GM20431 (cell line): Measurements from ENCODE around the gene PGR.

Experiments
- in situ Hi-C: fragments of 300-500 bp; cut with MseI, MboI; formaldehyde crosslinking; loops from one replicate; pipeline ENCODE4 v1.15.0; 2020; ENCODE audit warnings: low sequenced_read_pairs; ENCODE audit not compliant: unreplicated experiment

PGR gene

DNA sequence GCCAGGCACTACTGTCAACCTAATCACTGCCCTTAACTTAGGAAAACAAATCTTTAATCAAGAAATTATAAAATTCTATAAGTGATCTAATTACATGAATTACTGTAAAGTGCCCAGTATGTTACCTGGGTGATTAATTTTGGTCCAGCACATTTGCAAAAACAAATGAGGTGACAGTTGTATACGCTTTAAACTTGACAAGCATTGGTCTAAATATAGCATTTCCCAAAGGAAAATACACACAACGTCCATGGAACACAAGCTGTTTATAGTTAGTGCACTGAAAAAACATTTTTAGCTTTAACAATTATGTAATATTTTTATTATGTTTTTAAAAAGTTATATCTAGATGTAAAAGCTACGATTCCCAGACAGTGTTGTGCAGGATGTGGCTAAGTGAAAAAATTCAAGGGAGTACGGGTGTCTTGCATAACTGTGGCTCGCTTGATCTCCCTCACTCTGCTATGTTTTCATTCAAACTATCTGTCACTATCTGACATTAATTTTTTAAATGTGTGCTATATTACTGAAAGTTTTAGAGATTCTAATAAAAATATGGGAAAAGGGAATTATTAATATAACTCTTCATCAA, 38.8 kb downstream of the PGR start:
- in situ Hi-C loops: no loop called here

DNA sequence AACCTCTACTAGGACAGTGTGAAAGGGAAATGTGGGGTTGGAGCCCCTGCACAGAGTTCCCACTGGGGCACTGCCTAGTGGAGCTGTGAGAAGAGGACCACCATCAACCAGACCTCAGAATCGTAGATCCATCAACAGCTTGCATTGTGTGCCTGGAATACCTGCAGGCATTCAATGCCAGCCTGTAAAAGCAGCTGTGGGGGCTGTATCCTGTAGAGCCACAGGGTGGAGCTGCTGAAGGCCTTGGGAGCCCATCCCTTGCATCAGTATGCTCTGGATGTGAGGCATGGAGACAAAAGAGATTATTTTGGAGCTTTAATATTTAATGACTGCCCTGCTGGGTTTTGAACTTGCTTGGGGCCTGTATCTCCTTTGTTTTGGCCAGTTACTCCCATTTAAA, 46.3 kb downstream of the PGR start:
- in situ Hi-C loops: no loop called here

DNA sequence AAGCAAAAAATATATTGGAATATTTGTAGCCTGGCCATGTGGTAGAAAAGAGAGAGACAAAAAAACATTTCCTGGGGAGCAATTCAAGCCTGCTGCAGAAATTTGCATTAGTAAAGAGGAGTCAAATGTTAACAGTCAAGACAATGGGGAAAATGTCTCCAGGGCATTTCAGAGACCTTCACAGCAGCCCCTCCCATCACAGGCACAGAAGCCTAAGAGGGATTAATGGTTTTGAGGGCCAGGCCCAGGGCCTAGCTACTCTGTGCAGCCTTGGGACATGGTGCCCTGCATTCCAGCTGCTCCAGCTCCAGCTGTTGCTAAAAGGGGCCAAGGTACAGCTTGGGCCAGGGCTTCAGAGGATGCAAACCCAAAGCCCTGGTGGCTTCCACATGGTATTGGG, 46.8 kb downstream of the PGR start:
- in situ Hi-C loops: no loop called here

DNA sequence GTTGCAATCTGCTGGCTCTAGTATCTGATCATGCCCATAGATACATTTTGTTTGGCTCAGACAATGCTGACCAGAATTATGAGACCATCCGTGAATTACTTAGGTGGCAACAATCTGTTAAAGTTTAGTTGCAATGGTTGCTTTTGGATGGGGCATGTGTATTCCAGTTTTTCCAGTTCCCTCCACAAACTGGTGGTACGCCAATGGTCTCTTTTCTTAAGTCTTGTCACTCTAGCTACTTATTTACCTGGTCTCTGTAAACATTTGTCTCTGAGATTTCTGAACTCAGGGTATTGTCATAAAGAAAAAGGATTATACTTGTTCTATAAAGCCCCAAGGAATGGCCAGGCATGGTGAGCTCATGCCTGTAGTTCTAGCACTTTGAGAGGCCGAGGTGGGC, 65.9 kb downstream of the PGR start:
- in situ Hi-C loops: no loop called here

DNA sequence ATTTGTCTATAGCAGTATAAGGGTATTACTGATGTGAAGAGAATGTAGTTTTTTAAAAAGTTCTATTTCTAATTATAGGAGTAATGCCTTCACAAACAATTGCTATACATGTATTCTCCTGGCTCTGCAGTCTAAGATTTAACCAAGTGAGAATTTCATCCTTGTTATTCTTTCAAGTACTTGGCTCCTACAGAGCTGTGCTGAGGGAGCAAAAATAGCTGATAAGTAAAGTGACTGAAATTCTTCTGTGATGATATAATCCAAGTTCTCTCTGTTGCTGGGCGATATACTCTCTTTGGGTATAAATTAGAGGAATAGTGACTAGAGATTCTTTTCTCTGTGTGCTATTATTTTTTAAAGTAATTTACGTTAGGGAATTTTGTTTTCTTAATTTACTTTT, 68.0 kb downstream of the PGR start:
- in situ Hi-C loops: no loop called here

DNA sequence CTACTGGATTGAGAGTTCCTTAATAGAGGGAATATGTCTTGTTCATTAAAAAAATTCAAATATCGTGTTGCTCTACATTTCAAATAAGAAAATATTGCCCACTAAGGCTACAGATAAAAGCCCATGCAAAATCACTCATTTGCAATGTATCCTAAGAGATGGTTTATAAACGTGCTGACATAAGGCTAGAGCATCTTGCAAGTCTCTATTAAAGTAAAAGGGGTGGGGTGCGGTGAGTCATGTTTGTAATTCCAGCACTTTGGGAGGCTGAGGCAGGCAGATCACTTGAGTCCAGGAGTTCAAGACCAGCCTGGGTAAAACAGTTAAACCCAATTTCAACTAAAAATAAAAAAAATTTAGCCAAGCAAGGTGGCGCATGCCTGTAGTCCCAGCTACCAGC, 70.3 kb downstream of the PGR start:
- in situ Hi-C loops: no loop called here

DNA sequence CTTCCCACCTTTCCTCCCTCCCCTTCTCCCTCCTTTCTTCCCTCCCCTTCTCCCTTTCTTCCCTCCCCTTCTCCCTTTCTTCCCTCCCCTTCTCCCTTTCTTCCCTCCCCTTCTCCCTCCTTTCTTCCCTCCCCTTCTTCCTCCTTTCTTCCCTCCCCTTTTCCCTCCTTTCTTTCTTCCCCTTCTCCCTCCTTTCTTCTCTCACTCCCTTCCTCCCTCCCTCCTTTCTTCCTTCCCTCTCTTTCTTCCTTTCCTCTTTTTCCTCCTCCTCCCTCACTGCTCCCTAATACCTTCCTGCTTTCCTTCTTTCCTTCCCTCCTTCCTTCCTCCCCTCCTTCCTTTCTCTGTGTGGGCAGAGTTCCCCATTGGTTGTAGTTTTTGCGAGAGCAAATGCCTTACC, 76.1 kb downstream of the PGR start:
- in situ Hi-C loops: no loop called here

DNA sequence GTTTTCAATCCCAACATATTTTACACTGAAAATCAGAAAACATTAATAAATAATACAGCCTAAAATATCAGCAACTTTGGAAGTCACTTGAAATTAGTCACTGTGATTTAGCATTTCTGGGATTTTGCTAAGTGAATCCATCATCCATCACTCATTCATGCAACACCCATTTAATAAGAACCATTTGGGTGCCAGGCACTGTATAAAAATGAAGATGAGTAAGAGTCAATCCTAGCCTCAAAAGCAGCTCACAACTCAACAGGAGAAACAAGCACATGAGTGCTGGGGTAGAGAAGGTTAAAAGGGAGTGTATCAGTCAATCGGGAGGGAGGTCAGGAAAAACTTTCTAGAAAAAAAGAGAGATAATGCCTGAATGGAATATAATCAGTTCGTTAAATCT, 77.9 kb downstream of the PGR start:
- in situ Hi-C loops: no loop called here

DNA sequence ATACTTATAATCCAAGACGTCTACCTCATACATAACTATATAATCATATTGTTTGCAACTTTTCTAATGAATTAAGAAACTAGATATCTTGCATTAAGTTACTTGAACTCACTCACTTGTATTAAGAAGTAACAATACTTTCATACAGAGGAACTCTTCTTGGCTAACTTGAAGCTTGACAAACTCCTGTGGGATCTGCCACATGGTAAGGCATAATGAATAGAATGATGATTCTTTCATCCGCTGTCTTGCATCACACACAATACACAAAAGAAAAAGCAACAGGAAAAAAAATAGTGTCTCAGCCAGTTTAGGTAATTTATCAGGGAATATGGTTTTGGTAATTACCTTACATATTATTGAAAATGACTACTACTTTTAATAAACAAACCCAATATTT, 79.8 kb downstream of the PGR start:
- in situ Hi-C loops: no loop called here

DNA sequence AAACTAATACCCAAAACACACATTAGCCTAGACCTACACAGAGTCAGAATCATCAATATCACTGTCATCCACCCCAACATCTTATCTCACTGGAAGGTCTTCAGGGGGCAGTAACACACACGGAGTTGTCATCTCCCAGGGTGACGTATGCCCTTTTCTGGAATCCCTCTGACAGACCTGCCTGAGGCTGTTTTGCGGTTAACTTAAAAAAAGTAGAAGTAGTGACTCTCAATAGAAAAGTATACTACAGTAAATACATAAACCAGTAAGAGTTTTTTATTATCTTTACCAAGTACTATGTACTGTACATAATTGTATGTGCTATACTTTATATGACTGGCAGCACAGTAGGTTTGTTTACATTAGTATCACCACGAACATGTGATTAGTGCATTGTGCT, 80.5 kb downstream of the PGR start:
- in situ Hi-C loops: no loop called here

DNA sequence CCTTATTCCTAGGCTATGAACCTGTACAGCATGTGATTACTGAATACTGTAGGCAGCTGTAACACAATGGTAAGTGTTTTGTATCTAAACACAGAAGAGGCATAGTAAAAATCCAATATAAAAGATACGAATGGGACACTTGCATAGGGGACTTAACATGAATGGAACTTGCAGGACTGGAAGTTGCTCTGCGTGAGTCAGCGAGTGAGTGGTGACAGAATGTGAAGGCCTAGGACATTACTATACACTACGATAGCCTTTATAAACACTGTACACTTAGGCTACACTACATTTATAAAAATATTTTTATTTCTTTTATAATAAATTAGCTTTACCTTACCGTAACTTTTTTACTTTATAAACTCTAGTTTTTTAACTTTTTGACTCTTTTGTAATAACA, 81.1 kb downstream of the PGR start:
- in situ Hi-C loops: no loop called here

DNA sequence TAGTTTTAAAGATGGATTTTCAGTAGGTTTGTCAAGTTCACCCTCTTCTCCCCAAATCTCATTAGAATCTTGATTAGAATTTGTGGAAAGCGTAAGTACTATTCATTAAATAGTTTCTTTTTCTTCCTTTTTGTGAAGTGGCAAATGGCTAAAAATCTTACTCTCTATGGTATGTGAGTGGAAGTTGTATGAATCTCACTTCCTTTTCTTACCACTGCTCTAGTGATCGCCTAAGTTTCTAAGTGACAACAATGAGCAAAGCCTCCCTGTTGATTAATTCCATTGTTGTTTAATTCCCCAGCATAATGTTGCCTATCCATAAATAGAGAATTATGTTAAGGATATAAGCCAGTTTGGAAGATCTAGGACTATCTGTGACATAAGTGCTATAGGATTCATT, 82.7 kb downstream of the PGR start:
- in situ Hi-C loops: no loop called here

DNA sequence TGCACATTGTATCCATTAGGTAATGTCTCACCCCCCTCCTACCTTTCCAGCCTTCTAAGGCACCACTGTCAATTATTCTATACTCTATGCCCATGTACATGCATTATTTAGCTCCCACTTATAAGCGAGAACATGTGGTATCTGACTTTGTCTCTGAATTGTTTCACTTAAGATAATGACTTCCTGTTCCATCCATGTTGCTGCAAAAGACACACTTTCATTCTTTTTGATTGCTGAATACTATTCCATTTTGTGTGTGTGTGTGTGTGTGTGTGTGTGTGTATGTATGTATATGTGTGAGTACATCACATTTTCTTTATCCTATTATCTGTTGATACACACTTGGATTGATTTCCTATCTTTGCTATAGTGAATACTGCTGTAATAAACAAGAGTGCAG, 84.2 kb downstream of the PGR start:
- in situ Hi-C loops: no loop called here

DNA sequence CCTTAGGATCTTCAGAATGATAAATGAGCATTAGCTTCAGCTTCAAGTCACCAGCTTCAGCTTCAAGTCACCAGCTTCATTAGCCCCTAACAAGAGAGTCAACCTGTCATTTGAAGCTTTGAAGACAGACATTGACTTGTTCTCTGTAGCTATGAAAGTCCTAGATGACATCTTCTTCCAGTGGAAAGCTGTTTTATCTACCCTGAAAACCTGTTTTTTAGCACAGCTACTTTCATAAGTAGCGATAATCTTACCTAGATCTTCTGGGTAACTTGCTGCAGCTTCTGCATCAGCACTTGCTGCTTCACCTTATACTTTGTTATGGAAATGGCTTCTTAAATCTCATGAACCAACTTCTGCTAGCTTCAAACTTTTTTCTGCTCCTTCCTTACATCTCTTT, 85.7 kb downstream of the PGR start:
- in situ Hi-C loops: no loop called here

DNA sequence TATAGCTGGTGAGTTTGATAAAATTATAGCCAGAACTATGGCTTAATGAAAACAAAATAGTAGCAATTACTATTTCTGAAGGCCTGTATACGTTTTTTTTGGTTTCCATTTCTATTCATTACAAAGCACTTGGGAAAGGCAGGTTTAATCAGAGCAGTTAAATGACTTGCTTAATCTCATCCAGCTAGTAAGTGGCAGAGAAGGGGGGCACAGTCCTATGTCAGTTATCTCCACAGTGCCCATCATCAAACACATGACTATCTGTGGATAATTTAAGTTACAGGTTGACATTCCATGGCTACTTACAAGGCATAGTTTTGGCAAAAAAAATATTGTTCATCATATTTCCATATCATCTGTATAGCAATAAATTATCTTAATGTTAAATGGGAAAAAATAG, 93.7 kb downstream of the PGR start:
- in situ Hi-C loops: no loop called here

DNA sequence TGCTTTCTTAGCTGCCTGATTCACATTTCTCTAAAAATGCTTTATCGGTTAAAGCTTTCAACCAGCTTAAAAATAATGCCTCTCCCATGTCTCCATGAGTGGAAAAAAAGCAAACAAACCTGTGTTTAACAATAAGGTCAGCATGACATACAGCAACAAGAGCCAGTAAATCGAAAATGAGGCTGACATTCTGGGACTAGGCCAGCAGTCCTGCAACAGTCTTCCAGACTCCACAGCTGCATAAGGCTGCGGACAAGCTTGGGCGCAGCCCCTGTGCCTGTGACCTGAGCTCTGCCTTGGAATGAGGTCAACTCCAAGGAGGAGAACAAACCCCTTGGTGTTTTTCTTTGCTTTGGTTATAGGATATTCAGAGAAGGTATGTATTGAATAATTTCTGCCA, 95.5 kb downstream of the PGR start:
- in situ Hi-C loops: no loop called here

DNA sequence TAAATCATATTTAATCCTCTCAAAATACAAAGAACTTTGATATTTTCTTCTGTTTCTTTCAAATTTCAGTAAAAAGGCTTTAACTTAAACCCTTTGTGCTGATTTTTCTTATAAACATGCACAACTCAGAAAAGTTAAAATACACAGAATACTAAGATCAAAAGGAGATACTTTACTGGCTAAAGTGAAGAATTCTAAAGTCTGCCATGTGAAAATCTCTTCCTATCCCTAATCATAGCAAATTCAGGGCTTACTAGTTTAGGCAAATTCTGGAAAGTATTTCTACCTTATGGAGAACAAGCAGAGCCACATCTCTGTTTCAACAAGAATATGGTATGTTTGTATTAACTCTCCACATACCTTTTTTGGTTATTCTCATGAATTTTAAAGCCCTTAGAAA, 96.6 kb downstream of the PGR start:
- in situ Hi-C loops: no loop called here

DNA sequence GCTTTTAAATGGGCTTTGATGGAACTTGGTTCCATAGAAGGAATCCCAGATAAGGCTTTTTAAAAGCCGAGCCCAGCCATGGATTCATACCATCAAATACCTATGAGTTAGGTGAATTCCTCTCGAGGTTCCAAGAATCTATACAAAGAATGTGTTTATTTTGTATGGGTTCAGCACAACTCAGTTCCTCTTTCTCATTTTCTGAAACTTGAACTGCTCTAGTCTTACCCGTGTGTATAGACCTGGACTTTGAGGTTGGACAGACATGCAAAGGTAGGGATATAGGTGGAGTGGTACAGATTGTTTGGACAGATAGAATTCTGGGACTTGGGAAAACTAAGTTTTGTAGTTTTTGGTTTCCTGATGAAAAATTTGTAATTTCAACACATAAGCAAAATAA, 97.9 kb downstream of the PGR start:
- in situ Hi-C loops: no loop called here

DNA sequence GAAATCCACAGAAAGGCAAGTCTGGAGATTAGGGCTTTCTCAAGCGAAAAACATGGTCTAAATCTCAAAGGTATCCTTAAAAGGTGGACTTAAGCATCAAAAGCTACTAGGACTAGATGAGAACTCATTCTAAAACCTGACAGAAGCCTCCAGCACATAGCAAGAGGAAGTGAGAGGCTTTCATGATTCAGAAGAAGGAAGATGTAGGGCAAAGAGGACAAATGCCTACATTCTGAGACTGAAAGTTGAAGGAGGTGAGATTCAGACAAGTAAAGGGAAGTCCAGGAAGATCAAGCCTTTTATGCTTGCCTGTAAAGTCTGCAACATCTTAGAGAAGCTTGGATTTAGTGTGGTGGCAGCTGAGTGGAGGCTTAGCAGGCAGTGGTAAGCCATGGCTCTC, 98.9 kb downstream of the PGR start:
- in situ Hi-C loops: no loop called here

DNA sequence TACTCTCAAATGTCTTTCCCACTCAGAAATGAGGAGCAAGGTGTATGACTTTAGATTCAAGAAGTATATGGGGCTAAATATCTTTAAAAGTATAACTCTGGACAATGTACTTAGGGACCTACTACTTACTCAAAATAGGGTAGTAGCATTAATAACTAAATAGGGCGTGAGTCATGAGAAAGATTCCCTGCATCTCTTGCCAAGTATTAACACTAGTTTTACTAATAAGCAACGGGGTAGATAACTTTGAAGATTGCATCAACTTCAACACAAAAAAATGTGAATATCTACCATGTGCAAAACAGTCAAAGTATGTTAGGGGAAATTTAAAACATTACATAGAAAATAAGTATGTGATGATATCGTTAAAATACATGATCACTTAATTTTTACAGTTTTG, 99.6 kb downstream of the PGR start:
- in situ Hi-C loops: no loop called here

DNA sequence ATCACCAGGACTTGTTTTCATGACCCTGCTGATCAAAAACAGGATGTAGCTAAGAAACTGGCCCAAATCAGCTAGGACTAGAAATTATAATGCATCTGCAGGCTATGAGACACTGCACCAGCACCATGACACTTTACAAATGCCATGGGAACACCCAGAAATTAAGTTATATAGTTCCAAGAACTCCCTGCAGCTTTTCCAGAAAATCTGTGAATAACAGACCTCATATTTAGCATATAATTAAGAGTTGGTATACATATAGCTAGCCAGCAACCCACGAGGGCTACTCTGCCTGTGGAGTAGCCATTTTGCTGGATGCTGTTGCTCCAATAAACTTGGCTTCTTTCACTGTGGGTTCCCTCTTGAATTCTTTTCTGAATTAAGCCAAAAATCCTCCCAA, 101.0 kb downstream of the PGR start:
- in situ Hi-C loops: no loop called here

DNA sequence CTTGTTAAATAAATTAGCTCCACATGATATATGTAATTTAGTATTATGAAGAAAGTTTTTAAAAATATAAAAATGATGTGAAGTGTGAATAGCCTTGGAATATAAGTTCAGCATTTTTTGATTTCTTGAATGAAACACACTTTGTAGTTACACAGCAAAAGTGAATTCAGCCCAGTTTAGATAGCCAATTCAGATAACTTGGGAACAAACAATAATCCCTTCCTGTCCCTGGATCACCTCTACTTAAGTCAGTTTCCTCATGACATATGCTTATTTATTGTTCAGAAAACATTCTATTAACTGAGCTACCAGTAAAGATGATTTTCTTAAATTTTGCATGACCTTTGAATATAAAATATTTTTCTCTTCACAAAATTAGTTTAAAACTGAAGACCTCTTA, 107.4 kb downstream of the PGR start:
- in situ Hi-C loops: no loop called here

DNA sequence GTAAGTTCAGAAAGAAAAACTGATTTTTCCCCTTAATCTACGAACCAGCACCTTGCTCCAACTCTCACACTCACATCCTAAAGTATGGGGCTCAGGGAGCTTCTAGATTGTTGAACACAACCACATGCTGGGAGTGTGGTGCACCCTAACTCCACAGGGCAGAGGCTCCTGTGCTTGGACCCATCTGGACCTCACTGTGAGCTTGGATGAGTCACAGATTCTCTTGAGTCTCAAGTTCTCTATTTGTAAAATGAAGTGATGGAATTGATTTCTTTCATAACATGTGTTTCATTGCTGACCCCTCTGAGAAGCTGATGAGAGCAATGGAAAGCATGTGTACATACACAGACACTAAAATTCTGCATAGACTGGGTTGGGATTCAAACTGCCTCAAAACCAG, 109.7 kb downstream of the PGR start:
- in situ Hi-C loops: no loop called here
